Measurements from ENCODE around the gene LRFN4.

The LRFN4 gene

DNA sequence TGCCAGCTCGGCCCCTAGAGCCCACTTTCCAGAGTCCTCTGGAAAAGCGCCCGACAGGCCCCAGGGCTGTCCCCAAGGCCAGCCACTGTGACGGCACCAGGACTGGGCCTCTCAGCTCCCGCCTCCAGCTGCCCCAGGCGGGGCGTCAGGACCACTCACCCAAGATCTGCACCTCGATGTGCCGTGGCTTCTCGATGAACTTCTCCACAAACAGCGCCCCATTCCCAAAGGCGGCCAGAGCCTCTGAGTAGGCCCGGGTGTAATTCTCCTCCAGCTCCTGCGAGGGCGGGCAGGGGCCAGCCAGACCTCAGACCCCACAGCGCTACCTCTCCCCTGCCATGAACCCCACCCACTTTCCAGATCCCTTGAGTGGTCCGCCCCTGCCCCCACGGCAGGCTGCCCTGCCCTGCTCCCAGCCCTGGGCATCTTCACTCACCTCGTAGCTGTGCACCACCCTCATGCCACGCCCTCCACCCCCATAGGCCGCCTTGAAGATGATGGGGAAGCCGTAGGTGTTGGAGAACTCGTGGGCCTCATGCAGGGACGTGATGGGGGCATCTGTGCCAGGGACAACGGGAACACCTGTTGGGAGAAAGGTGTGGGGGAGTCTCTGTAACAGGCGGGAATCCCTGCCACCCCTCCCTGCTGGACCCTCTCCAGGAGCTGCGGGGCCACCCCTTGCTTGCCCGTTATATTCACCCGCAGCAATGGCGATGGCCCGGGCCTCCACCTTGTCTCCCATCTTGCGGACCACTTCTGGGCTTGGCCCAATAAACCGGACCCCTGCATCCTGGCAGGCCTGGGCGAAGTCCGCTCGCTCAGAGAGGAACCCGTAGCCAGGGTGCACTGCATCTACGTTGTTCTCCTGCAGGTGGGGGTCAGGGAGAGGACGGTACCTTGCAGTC lies 14.0 kb downstream of the LRFN4 start:
- DNase-seq (ENCODE audit: low spot score) = no peak

- DNase-seq (ENCODE audit: low spot score) = no peak
These were observed 14.6 kb downstream of the LRFN4 start for GRCh38 chr11:66871521-66871901.

GRCh38 chr11:66874232-66874631 lies 17.4 kb downstream of the LRFN4 start:
- no peak for DNase-seq (ENCODE audit: low spot score)

GRCh38 chr11:66875378-66875777 lies 18.5 kb downstream of the LRFN4 start:
- no peak for DNase-seq (ENCODE audit: low spot score)

GRCh38 chr11:66877588-66878385 lies 20.9 kb downstream of the LRFN4 start:
- no peak for DNase-seq (ENCODE audit: low spot score)

DNA sequence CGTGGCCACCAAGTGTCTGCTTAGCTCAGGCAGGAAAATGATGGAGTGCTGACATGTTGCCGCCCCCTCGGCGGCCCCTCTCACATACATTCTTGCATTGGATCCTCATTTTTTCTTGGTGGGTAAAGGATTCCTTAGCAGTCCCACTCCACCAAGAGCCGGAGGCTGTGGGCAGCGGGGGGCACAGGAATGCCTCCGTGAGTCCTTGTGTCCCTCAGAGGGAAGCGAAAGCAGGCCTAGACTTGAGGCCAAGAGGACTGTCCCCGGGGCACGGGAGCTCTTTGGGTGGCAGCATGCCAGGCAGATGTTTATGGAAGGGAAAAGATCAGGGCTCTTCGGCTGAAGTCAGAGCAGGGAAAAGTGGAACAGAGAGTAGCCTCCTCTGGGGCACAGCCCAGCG lies 21.6 kb downstream of the LRFN4 start:
- no peak for DNase-seq (ENCODE audit: low spot score)

GRCh38 chr11:66879000-66879399 lies 22.1 kb downstream of the LRFN4 start:
- DNase-seq (ENCODE audit: low spot score) = no peak

GRCh38 chr11:66879583-66879982 lies 22.7 kb downstream of the LRFN4 start:
- no peak for DNase-seq (ENCODE audit: low spot score)

- DNase-seq (ENCODE audit: low spot score) = no peak
These were observed 23.1 kb downstream of the LRFN4 start for GRCh38 chr11:66879999-66880398.

- DNase-seq (ENCODE audit: low spot score) = no peak
These were observed 23.9 kb downstream of the LRFN4 start for GRCh38 chr11:66880496-66881450.

DNA sequence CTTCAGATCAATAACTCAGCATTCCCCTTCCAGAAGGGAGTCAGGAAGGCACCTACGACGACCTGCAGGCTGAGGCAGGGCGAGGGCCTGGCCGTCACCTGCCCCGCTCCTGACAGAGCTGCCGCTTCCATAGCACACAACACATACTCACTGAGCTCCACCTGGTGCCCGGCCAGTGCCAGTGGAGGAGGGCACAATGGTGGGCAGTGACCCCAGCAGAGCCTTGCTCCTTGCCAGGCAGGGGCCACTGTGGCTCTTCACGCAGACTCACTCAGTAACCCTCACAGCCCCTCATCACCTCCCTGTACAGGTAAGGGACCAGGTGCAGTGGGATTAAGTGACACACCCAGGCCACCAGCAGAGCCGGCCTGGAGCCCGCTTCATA lies 24.6 kb downstream of the LRFN4 start:
- DNase-seq (ENCODE audit: low spot score) = no peak

DNA sequence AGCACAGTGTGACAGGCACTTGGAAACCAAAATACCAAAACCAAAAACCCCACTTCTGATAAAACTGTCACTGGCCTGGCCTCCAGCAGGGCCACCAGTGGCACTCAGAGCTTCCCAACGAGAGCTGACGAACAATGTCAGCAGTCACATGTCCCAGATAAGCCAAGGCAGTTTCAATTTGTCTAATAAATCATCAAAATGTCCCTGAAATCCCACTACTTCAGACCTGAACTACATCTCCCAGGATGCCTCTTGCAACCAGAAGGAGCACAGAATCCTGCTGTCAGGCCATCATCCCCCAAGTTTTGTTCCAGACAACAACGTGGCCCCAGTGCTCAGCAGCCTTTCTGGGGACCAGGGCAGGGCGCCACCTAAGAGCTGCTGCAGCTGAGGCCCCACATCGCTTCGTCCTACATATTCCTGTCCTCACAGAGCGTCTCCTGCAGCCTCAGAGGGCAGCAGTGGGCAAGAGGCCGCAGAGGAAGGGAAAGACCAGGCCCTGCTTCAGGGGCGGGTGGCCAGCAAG lies 25.1 kb downstream of the LRFN4 start:
- no peak for DNase-seq (ENCODE audit: low spot score)

GRCh38 chr11:66882561-66883015 lies 25.7 kb downstream of the LRFN4 start:
- DNase-seq (ENCODE audit: low spot score) = no peak

DNA sequence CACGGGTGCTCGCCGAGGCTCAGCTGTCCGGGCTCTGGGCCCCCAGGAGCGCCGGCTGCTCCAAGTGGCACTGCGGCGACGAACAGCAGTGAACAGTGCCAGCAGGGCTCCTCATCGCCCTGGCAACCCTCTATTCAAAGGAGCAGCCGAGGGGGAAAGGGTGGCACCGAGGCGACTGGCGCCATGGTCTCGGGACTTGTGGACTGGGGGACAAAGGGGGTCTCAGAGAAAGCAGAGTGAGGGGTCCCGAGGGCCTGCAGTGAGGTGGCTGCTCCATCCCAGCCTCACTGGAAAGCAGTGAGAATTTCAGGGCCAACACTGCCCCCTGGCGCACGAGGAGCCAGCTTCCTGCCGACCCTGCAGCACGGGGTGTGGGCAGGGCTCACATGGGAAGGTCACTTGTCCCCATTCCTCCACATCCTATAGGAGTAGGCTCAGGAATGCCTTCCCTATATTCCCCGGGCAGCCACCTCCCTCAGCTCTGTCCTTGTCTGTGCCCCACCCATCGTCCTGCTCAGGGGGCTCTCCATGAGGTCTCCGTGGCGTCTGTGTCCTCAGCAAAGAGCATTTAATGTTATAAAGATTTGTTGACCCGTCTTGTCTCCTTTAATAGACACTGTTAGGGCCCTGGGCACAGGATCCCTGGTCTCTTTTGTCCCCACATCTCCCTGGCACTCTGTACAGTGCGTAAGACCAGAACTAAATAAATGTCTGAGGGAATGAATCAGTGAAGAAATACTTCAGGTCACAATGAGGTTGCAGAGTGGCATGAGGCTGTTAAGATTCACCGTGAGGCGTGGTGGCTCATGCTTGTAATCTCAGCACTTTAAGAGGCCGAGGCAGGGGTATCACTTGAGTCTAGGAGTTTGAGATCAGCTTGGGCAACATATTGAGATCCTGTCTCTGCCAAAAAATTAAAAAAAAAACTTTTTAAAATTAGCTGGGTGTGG lies 26.4 kb downstream of the LRFN4 start:
- no peak for DNase-seq (ENCODE audit: low spot score)

DNA sequence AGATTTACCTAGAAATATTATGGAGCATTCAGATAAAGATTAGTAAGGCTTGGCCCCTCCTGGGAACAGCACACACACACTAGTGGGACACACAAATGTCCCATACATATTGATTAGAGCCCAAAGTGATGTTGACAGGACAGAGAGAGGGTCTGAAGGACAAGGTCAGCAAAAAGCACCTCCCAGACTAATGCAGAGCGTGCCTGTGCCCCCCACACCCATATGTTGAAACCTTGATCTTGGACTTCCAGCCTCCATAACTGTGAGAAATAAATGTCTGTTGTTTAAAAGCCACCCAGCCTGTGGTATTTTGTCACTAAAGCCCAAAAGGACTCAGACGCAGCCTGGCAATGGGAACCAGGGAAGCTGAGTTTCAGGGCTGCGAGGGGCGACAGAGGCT lies 27.6 kb downstream of the LRFN4 start:
- DNase-seq (ENCODE audit: low spot score) = no peak

- no peak for DNase-seq (ENCODE audit: low spot score)
These were observed 28.6 kb downstream of the LRFN4 start for GRCh38 chr11:66885469-66885868.

- DNase-seq (ENCODE audit: low spot score) = no peak
These were observed 29.1 kb downstream of the LRFN4 start for GRCh38 chr11:66885950-66886440.

- DNase-seq (ENCODE audit: low spot score) = no peak
These were observed 29.9 kb downstream of the LRFN4 start for GRCh38 chr11:66886671-66887221.

GRCh38 chr11:66887526-66887925 lies 30.7 kb downstream of the LRFN4 start:
- DNase-seq (ENCODE audit: low spot score) = no peak

DNA sequence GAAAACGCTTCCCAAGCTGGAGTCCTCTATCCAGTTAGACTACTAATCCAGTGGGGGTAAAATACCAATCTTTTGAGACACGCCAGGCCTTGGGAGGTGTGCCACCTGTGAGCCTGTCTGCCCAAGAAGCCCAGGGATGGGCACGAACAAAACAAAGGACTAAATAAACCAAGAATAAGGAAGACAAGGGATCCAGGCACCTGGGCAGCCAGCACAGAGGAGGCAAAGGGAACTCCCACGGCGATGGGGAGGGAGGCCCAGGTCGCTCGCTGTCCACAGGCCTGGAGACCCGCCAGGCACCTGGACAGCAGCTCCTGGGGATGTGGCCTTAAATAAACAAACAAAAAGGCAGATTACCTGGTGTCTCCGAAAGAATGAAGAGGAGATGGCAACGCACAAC lies 31.4 kb downstream of the LRFN4 start:
- DNase-seq (ENCODE audit: low spot score) = no peak

Measured in COLO829 (cell line).